H1 (cell line): ENCODE results near the gene PRC1. TPM values are rescaled to one million over a fixed set of nuclear protein-coding genes. Genes with fewer than 3 reads are reported as not detected.

ENCODE experiments used
- SAP30 ChIP-seq: fragments of 300-600 bp; sonication (generic); IDR thresholded peaks from 2 replicates; pipeline ENCODE4 v1.7.1; 2012; ENCODE audit warnings: low read length, moderate library complexity, mild to moderate bottlenecking, inconsistent platforms; ENCODE audit not compliant: insufficient read depth, insufficient replicate concordance
- SIN3A ChIP-seq, 2 experiments: IDR thresholded peaks in 1 of 2; conservative IDR thresholded peaks in 1 of 2; 2 replicates each; pipeline ENCODE4 v1.6.1; 2011 to 2012; ENCODE audit warnings: low read length in 2 of 2, improper control_type of control experiment in 1 of 2, low read depth in 1 of 2, mild to moderate bottlenecking in 1 of 2
- SP1 ChIP-seq: IDR thresholded peaks from 2 replicates; pipeline ENCODE4 v1.6.1; 2011; ENCODE audit warnings: low read depth, low read length
- SP2 ChIP-seq: IDR thresholded peaks from 2 replicates; pipeline ENCODE4 v1.6.1; 2012; ENCODE audit warnings: mild to moderate bottlenecking, low read length, inconsistent platforms
- polyA plus RNA-seq, 7 experiments: library from polyadenylated mRNA; depleted of rRNA in 3 of 7; stranded (reverse) in 5 of 7; unstranded in 2 of 7; fragments of >200 nt in 5 of 7; fragments of 200-250 nt in 2 of 7; gene quantifications; 1 replicate in 5 of 7; 2 replicates in 1 of 7; 4 replicates in 1 of 7; pipeline versions ENCODE4 v1.2.1 to v1.2.3, GENCODE V29; 2011 to 2013; ENCODE audit warnings: missing spikeins in 2 of 7, mixed read lengths in 2 of 7
- total RNA-seq: library from RNA; stranded (reverse); fragmentation: NEBNext Ultra II Directional; extraction: Animal tissue kit (Norgen Biotek cat#: 25700); gene quantifications from 2 replicates; pipeline ENCODE4 v1.2.1, GENCODE V29; 2021
- TF ChIP-seq, protein P1 (sequence below): fragments of 300-600 bp; sonication (generic); IDR thresholded peaks from 2 replicates; pipeline ENCODE4 v1.7.1; 2012; ENCODE audit warnings: low read length, moderate library complexity, mild to moderate bottlenecking, inconsistent platforms; ENCODE audit not compliant: insufficient replicate concordance

PRC1 gene
- total and polyA plus RNA-seq, 2 of the 8 experiments (the other 6 are each of a cell fraction or from before 2014, with no cell fraction given): 90.7 to 181 TPM

DNA sequence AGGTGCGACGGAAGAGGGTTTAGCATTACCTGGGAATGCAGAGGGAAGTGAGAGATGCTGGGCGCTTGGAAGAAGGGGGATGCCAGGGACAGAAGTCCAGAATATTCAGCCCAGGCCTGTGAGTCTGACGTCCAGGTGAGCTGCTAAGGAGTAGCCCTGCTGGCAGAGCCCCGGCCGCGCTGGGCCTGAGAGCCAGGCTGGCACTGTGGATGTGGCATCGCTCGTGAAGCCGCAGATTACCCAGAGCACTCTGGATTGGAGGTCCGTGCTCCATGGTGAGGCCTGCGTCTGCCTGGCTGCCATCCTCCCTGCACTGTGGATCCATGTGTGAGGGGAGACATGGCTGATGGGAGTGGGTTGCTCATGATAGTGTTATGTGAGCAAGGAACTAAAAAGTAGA, 76.8 kb downstream of the PRC1 start (continued):
- TF ChIP-seq, protein P1, sequence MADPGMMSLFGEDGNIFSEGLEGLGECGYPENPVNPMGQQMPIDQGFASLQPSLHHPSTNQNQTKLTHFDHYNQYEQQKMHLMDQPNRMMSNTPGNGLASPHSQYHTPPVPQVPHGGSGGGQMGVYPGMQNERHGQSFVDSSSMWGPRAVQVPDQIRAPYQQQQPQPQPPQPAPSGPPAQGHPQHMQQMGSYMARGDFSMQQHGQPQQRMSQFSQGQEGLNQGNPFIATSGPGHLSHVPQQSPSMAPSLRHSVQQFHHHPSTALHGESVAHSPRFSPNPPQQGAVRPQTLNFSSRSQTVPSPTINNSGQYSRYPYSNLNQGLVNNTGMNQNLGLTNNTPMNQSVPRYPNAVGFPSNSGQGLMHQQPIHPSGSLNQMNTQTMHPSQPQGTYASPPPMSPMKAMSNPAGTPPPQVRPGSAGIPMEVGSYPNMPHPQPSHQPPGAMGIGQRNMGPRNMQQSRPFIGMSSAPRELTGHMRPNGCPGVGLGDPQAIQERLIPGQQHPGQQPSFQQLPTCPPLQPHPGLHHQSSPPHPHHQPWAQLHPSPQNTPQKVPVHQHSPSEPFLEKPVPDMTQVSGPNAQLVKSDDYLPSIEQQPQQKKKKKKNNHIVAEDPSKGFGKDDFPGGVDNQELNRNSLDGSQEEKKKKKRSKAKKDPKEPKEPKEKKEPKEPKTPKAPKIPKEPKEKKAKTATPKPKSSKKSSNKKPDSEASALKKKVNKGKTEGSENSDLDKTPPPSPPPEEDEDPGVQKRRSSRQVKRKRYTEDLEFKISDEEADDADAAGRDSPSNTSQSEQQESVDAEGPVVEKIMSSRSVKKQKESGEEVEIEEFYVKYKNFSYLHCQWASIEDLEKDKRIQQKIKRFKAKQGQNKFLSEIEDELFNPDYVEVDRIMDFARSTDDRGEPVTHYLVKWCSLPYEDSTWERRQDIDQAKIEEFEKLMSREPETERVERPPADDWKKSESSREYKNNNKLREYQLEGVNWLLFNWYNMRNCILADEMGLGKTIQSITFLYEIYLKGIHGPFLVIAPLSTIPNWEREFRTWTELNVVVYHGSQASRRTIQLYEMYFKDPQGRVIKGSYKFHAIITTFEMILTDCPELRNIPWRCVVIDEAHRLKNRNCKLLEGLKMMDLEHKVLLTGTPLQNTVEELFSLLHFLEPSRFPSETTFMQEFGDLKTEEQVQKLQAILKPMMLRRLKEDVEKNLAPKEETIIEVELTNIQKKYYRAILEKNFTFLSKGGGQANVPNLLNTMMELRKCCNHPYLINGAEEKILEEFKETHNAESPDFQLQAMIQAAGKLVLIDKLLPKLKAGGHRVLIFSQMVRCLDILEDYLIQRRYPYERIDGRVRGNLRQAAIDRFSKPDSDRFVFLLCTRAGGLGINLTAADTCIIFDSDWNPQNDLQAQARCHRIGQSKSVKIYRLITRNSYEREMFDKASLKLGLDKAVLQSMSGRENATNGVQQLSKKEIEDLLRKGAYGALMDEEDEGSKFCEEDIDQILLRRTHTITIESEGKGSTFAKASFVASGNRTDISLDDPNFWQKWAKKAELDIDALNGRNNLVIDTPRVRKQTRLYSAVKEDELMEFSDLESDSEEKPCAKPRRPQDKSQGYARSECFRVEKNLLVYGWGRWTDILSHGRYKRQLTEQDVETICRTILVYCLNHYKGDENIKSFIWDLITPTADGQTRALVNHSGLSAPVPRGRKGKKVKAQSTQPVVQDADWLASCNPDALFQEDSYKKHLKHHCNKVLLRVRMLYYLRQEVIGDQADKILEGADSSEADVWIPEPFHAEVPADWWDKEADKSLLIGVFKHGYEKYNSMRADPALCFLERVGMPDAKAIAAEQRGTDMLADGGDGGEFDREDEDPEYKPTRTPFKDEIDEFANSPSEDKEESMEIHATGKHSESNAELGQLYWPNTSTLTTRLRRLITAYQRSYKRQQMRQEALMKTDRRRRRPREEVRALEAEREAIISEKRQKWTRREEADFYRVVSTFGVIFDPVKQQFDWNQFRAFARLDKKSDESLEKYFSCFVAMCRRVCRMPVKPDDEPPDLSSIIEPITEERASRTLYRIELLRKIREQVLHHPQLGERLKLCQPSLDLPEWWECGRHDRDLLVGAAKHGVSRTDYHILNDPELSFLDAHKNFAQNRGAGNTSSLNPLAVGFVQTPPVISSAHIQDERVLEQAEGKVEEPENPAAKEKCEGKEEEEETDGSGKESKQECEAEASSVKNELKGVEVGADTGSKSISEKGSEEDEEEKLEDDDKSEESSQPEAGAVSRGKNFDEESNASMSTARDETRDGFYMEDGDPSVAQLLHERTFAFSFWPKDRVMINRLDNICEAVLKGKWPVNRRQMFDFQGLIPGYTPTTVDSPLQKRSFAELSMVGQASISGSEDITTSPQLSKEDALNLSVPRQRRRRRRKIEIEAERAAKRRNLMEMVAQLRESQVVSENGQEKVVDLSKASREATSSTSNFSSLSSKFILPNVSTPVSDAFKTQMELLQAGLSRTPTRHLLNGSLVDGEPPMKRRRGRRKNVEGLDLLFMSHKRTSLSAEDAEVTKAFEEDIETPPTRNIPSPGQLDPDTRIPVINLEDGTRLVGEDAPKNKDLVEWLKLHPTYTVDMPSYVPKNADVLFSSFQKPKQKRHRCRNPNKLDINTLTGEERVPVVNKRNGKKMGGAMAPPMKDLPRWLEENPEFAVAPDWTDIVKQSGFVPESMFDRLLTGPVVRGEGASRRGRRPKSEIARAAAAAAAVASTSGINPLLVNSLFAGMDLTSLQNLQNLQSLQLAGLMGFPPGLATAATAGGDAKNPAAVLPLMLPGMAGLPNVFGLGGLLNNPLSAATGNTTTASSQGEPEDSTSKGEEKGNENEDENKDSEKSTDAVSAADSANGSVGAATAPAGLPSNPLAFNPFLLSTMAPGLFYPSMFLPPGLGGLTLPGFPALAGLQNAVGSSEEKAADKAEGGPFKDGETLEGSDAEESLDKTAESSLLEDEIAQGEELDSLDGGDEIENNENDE: no peak
- no peak for TF ChIP-seq SIN3A (conservative IDR thresholded peaks at IDR 0.05 in 1 of 2, IDR thresholded peaks at IDR 0.05 in 1 of 2; ENCODE audit: low read depth in 1 of 2, low read length in 2 of 2)
- TF ChIP-seq SAP30: no peak
- TF ChIP-seq SP2: no peak
- no peak for TF ChIP-seq SP1
